ENCODE results near the gene FBXL12.
"Not testable (repeated sequence)": the region's sequence is repeated elsewhere in the genome, so short reads cannot be mapped to it uniquely, and the experiment has no call there.

FBXL12 gene

GRCh38 chr19:9838324-9838723 lies 19.4 kb upstream of the FBXL12 start:
- DNase-seq (ENCODE audit: low read depth), result no peak

DNA sequence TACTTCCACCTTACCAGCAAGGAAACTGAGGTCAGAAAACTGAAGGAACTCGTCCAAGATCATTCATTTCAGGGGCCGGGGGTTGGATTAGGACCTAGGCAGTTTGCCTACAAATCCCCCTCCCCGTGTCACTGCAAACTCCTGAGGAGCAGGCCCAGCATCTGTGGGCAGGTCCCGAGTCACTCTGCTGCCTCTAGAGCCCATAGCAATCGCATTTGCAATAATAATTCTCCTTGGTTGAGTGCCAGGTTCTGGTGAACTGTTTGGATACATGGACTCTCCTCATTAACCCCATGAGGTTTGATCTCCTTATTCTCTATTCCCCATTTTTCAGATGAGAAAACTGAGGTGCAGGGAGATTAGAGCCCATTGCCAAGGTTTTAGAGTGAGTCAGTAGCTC lies 17.1 kb upstream of the FBXL12 start:
- no peak for DNase-seq (ENCODE audit: low read depth)

- DNase-seq (ENCODE audit: low read depth), result no peak
Measured at GRCh38 chr19:9835507-9835949, 16.6 kb upstream of the FBXL12 start.

GRCh38 chr19:9834726-9835506 lies 16.0 kb upstream of the FBXL12 start, which contains the start of gene PIN1:
Gene PIN1, plus strand, starts transcription at chr19:9835318. Its CDS starts 27 bp downstream, at chr19:9835345.
- peak; percentile 99 for DNase-seq (ENCODE audit: low read depth)

DNA sequence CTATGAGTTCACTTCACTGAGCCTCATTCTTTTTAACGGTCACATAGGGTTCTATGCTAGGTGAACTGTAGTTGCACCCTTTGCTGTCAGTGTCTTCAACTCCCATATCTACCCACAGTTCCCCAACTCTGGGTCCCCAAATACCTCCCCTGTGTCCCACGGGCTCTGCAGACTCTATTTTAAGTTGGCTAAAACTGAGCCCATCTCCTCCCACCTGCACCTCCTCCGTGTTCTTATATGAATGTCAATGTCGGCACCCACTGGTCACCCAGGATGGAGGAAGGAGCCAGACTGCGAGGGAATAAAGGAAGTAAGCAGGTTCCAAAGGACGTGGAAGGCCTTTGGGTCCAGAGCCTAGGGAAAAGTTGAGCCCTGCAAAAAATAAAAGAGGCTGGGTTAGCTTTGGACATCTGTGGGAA lies 15.4 kb upstream of the FBXL12 start:
- no peak for DNase-seq (ENCODE audit: low read depth)

DNA sequence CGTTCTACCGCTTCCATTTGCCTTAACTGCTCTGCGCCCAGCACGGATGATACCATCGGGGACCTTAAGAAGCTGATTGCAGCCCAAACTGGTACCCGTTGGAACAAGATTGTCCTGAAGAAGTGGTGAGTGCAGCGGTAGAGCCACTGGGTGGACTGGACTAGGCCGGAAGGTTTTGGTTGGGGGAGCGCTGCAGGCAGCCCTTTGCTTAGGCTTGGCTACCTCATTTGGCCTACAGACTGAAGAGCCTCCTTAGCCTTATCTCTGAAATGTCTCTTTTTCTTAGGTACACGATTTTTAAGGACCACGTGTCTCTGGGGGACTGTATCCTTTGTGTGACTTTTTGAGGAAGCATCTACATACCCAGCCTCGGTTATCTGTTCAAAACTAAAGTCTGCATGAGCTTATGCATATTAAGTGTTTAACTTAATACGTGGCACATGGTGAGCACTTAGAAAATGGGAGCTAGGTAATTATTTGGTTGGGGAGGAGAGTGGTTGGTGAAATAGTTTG lies 9.7 kb upstream of the FBXL12 start:
- DNase-seq (ENCODE audit: low read depth), result no peak

GRCh38 chr19:9827289-9828238 lies 8.7 kb upstream of the FBXL12 start, which contains the start of gene UBL5:
Gene UBL5, plus strand, starts transcription at chr19:9827918. Its CDS starts 420 bp downstream, at chr19:9828338.
- DNase-seq (ENCODE audit: low read depth), result peak; percentile 83

DNA sequence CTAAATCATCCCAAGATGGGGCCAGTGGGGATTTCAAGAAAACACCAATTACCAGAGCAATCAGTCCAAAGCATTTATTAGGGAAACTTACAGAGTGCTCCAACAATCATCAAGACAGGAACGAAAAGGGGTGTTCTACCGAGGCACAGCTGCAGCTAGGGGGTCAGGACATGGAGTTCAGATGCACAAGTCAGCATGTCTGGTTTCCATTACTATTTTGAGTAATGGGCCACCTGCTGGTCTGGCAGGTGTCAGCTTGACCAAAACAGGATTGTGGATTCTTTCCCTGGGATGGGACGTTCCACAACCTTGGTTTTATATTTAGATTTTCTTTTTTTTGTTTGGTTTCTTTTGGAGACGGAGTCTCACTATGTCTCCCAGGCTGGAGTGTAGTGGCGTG lies 4.9 kb upstream of the FBXL12 start:
- no peak for DNase-seq (ENCODE audit: low read depth)

GRCh38 chr19:9820034-9820433 lies 1.2 kb upstream of the FBXL12 start:
- not testable (repeated sequence) for DNase-seq (ENCODE audit: low read depth)

GRCh38 chr19:9819596-9819909 lies 674 bp upstream of the FBXL12 start:
- DNase-seq (ENCODE audit: low read depth), result no peak

DNA sequence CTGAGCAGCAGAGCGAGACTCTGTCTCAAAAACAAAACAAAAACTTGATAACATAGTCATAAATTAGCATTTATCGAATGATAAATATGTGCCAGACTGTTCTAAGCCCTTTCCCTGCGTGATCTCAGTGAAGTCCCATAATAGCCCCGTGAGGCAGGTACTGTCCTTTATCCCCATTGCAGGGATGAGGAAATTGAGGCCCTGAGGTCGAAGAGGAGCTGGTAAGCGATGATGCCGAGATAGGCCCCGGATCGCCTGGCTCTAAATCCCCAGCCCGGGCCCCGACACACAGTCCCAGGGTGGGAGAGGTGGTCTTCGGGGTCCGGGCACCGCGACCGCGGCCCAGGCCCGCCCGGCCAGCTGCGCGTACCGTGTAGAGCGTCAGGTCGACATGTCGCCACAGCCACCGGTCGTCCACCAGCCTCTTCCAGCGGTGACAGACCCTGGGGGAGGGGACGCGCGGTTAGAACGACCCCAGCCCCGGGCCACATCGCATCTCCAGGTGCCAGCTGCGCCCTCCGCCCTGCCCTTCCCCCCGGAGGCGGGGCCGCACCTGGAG lies 625 bp downstream of the FBXL12 start:
- no peak for DNase-seq (ENCODE audit: low read depth)

DNA sequence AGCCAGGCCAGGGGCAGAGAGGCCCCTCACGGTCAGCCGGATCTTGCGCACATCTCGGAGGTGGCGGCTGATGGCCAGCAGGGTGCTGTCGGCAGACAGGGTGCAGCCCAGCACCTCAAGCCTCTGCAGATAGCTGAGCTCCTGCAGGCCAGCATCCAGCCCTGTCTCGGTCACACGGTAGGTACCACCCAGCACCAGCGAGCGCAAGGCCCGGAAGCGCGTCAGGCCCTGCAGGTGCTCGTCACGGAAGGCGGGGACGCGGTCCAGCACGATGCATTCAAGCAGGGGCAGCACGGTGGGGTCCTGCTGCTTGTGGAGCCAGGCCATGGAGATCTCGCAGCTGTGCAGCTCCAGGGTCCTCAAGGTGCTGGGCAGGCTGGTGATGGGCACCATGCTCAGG lies 7.7 kb downstream of the FBXL12 start:
- no peak for DNase-seq (ENCODE audit: low read depth)

DNA sequence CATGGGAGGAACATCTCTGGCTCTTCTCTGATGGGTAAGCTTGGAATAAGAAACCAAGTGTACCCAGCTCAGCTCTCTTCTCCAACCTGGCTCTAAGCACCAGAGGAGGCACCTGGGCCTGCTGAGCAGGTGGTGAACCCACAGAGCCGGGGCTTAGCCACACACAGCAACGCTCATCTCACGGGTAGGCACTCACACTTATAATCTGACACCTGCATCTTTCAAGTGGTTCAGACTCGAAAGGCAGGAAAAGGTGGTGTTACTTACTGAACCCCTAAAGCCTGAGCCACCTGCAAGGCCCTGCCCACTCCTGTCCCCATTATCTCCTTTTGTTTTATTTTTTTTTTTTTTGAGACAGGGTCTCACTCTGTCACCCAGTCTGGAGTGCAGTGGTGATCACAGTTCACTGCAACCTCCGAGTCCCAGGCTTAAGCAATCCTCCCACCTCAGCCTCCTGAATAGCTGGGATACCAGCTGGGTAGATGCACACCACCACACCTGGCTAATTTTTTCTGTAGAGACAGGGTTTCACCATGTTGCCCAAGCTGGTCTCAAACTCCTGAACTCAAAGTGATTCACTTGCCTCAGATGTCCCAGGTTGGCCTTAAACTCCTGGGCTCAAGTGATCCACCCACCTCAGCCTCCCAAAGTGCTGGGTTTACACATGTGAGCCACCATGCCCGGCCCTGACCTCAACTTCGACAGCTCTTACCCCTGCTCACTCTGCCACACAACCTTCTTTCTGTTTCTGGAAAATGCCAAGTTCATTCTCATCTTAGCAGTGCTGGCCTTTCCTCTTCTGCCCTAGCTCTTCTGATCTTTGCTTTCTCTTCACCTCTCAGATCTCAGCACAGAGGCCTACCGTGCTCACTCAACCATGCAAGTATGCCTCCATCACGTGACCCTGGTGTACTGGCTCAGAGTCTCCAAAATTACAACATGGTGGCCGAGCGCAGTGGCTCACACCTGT lies 9.7 kb downstream of the FBXL12 start:
- DNase-seq (ENCODE audit: low read depth), result peak; percentile 22

DNA sequence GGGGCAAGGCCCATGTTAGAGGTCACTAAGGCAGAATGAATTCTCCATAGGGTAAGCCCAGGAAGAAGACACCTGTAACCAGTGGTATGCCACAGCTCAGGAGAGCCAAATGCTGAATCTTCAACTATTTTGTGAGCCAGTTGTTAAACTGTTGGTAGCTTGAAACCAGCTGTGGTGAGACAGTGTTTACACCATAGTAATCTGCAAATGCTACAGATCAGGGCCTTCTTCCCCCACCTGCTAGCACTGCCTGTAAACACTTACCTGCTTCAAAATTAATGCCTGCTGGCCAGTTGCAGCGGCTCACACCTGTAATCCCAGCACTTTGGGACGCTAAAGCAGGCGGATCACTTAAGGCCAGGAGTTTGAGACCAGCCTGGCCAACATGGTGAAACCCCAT lies 12.1 kb downstream of the FBXL12 start:
- DNase-seq (ENCODE audit: low read depth), result no peak

DNA sequence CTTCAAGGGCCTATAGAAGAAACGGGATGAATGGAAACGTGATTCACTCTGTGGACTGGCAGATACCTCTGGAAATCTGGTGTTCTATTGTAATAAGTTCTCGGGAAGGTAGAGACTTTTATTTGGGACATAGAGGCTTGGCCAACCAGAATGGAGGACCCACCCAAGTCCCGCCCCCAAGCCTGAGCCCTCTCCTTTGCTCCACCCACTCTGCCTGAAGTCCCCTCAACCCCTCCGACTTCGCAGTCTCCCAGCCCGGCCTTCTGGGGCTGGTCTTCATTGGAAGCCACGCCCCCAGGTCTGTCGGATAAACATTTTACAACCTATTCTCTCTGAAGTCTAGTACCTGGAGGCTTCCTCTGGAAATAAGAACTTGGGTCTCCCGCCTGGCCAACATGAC lies 16.9 kb downstream of the FBXL12 start:
- DNase-seq (ENCODE audit: low read depth), result no peak

GRCh38 chr19:9799162-9799561 lies 19.7 kb downstream of the FBXL12 start:
- no peak for DNase-seq (ENCODE audit: low read depth)

DNA sequence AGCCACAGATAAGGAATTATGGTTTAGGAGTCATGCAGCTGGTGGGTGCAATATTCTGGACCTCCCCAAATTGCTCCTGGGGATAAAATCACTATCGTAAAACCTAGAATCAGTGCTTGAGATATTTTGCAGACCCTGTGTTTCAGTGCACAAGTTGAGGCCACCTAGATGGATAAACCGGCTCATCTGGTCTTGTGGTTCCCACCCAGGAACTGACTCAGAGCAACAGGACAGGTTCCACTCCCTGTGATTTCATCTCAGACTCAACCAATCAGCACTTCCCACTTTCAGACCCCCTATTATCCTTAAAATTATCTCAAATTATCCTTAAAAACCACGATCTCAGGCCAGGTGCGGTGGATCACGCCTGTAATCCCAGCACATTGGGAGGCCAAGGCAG lies 21.0 kb downstream of the FBXL12 start:
- no peak for DNase-seq (ENCODE audit: low read depth)

DNA sequence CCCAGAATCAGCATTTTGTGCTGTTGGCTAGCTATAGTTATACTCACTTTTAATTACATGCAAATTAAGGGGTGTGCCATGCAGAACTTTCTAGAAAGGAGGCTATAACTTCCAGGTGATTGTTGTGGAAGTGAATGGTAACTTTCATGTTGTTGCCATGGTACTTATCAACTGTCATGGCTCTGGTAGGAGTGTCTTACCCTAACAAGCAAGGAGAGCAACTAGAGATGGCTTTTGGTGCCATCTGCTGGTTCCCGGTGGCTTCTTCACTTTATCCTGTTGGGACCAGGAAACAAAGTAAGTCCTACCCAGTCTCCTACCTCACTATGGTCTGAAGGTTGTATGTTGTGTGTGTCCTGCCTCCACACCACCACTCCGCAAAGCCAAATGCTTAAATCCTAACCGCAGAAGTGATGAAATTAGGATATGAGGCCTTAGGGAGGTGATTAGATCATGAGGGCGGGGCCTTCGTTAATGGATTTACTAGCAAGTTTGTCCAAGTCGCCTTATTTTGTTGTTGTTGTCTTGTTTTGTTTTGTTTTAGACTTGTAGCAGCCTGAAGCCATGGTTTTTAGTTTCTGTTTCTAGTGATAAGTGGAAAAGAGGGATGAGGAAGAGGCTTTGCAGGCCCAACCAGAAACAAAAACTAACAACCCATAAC lies 22.6 kb downstream of the FBXL12 start:
- DNase-seq (ENCODE audit: low read depth), result peak; percentile 82

- DNase-seq (ENCODE audit: low read depth), result peak; percentile 49
Measured at GRCh38 chr19:9793071-9793591, 25.7 kb downstream of the FBXL12 start.

Measured in T follicular helper cell (primary cell).